Measurements from ENCODE around the gene GFOD2.
"Not testable (repeated sequence)": the region's sequence is repeated elsewhere in the genome, so short reads cannot be mapped to it uniquely, and the experiment has no call there.

- not testable (repeated sequence) for TF ChIP-seq POLR2AphosphoS5, POLR2A (IDR thresholded peaks at IDR 0.05; ENCODE audit: low read depth, low read length)
These were observed 25.4 kb downstream of the GFOD2 start for GRCh38 chr16:67693517-67694285.
